SW 1271 (cell line): ENCODE measurements around the gene BAMBI.

Source experiments
- DNase-seq, 2 experiments: peaks; one replicate each; lab custom pipeline; 2025; lab: John Stamatoyannopoulos, UW

The BAMBI gene

GRCh38 chr10:28676326-28676967 is 874 bp upstream of the BAMBI start:
- no peak for DNase-seq

- no peak for DNase-seq
Measured at GRCh38 chr10:28677888-28678686, 766 bp downstream of the BAMBI start.

GRCh38 chr10:28678687-28679457 is 1.6 kb downstream of the BAMBI start:
- no peak for DNase-seq

GRCh38 chr10:28679581-28680357 is 2.4 kb downstream of the BAMBI start:
- DNase-seq, result no peak

- DNase-seq, result no peak
Measured at GRCh38 chr10:28680358-28680752, 3.0 kb downstream of the BAMBI start.

GRCh38 chr10:28681291-28681763 is 4.0 kb downstream of the BAMBI start:
- DNase-seq, result no peak

- DNase-seq, result no peak
Measured at GRCh38 chr10:28681928-28682750, 4.8 kb downstream of the BAMBI start.

GRCh38 chr10:28684157-28684985 is 7.0 kb downstream of the BAMBI start:
- no peak for DNase-seq

- DNase-seq, result no peak
Measured at GRCh38 chr10:28684986-28685580, 7.8 kb downstream of the BAMBI start.

GRCh38 chr10:28685717-28686116 is 8.4 kb downstream of the BAMBI start:
- DNase-seq, result no peak

- no peak for DNase-seq
Measured at GRCh38 chr10:28686835-28687682, 9.7 kb downstream of the BAMBI start.

- no peak for DNase-seq
Measured at GRCh38 chr10:28687683-28688001, 10.3 kb downstream of the BAMBI start.

- DNase-seq, result no peak
Measured at GRCh38 chr10:28690545-28690944, 13.2 kb downstream of the BAMBI start.

GRCh38 chr10:28691187-28691694 is 13.9 kb downstream of the BAMBI start:
- DNase-seq, result no peak

GRCh38 chr10:28692050-28692449 is 14.7 kb downstream of the BAMBI start:
- no peak for DNase-seq

- no peak for DNase-seq
Measured at GRCh38 chr10:28694530-28694929, 17.2 kb downstream of the BAMBI start.

GRCh38 chr10:28698075-28698474 is 20.8 kb downstream of the BAMBI start:
- no peak for DNase-seq

- DNase-seq, result no peak
Measured at GRCh38 chr10:28704464-28705161, 27.3 kb downstream of the BAMBI start.
